Amniotic epithelial cell (primary cell): ENCODE data around the gene MNS1.
A peak's percentile ranks its signal among the peaks of the same experiment; 100 is the strongest.
"Not testable (repeated sequence)": the region's sequence is repeated elsewhere in the genome, so short reads cannot be mapped to it uniquely, and the experiment has no call there.

Experiments used
- DNase-seq: peaks from one replicate; pipeline ENCODE4 v3.0.0-alpha.2; 2010; ENCODE audit warnings: low read depth

Gene MNS1

DNA sequence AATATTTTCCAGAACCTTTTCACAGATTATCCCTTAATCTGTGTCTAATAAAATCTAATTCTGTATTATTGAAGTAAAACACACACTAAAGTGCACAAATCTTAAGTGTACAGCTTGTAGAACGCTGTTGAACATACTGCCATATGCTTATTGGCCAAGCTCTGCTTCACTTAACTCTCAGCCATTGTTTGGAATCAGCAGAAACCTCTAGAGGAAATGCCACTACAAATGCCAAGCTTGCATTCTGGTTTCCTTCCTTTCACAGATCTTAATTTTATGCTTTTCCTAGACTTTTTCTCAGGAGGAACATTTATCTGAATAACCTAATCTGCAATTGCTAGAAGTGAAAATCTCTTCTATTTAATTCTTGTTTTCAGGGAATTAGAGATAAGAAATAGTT lies 10.1 kb downstream of the MNS1 start:
- DNase-seq: no peak

DNA sequence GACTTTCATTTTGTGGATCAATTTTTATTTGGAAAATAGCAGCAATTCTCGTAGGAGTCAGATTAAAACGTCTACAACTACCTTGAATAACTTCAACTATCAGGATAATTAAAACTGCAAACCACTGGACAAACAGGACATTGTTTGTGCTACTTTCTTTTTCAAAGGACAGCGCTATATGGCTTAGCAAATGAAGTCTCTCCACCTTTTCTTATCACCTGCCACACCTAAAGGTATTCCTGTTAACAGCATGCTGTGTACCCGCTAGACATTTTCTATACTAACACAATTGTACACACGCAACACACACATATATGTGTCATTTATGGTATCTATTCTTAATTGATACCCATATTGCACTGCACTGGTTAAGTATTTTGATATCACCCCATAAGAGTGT lies 19.2 kb downstream of the MNS1 start:
- DNase-seq: no peak

DNA sequence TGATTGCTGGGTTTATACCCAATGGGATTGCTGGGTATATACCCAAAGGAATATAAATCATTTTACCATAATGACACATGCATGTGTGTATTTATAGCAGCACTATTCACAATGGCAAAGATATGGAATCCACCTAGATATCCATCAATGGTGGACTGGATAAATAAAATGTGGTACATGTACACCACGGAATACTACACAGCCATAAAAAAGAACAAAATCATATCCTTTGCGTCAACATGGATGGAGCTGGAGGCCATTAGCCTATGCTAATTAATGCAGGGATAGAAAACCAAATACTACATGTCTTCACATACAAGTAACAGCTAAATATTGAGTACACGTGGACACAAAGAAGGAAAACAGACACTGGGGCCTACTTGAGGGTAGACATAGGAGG lies 22.6 kb downstream of the MNS1 start:
- DNase-seq: no peak

DNA sequence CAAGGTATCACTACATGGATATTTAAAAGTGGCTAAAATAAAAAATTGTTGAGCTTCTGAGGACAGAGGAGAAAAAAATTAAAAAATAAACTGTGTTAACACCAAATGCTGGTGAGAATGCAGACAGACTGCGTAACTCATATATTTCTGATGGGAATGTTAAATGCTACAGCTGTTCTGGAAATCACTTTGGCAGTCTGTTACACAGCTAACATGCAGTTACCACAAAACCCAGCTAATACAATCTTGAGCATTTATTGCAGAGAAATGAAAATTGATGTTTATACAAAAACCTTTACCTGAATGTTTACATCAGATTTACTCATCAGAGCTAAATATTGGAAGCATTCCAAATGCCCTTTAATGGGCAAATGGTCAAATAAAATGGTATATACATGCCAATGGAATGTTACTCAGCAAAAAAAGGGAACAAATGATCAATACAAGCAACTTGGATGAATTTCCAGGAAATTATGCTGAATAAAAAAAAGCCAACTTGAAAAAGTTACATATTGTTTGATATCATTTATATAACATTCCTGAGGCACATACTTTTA lies 24.6 kb downstream of the MNS1 start:
- no peak for DNase-seq

DNA sequence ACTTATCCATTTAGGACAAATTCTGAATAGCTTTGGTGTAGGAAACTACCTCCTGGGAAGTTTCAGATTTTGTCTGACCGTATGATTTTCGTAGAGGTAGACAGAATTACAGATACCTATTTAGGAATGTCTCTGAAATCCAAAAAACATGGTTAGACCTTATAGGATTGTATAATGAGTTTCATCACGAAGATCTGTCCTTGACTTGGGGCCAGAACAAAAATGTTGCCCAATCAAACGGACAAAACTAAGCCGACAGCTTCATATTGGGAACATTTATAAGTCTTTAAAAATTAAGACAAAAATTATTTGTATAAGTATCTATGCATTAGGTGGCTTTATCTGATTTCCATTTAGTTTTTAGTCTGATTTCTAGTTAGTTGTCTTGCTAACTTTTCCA lies 32.6 kb downstream of the MNS1 start:
- no peak for DNase-seq

DNA sequence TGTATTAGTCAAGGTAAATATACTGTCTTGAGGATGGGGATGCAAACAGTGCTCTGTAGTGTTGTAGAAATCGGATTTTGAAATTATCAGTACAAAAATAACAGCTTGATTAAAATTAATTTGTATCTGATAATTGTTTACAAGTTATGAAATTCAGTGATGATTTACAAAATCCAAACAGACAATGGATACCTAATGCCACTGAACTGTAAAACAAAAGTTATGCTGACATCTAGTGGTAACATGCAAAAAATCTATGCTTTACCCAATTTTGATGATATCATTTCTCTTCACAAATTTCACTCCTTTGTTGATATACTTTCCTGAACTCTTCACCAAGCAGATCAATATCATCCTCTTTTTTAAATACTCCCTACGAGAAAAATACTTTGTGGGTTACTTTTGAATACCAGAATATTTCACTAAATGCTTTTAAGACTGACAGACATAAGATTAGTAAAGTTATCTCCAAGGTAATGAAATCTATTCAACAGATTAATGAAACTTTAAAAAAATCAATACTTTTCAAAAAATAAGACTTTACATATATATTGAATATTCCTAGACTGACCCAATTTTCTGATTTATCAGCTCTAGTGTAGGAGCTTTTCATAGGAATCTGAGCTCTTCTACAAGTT lies 36.0 kb downstream of the MNS1 start:
- peak; percentile 37 for DNase-seq

DNA sequence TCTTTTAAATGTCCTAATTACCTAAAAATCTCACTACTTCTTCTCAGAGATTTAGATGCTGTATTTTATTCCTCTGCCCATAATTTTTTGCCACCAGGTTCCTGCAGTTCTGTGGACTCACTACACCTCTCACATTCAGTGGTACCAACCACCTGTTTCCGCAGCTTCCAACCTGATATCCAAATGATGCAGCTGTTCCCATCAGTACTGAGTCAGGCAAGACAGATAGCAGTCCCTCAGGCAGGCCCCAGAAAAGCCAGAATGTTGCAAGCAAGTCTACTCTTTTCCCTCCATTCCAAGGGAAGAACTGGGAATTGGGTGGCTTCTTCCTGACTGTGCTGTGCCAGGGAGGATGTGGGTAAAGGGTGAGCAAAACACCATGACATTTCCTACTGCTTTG lies 39.0 kb downstream of the MNS1 start:
- no peak for DNase-seq

DNA sequence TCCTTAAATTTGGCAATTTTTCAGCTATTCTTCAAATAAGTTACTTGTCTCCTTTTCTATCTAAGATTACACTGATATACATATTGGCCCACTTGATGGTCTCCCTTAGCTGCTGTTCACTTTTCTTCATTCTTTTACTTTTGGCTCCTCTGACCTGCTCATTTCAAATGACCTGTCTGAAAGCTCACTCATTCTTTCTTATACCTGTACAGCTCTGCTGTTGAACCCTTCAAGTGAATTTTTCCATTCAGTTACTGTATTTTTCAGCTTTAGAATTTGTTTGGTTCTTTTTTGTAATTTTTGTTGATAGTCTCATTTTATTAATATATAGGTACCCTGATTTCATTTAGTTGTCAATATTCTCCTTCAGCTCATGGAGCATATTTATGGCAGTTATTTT lies 39.7 kb downstream of the MNS1 start:
- DNase-seq: no peak

DNA sequence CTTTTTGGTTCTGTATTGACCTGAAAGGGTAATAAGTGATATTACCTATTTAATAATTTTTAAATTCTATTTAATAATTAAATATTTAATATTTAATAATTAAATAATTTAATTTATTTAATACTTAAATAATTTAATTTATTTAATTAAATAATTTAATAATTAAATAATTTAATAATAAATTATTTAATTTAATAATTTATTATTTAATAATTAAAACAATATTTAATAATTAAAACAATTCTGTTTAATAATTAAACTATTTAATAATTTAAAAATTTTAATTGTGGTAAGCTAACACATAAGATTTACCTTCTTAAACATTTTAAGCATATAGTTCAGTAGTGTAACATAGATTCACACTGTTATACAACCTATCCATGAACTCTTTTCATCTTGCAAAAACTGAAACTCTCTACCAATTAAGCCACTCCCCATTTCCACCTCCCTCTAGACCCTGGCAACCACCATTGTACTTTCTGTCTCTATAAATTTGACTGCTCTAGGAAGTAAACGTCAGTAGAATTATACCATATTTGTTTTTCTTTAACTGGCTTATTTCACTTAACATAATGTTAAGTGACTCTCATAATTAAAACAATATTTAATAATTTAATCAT lies 51.7 kb downstream of the MNS1 start:
- DNase-seq: not testable (repeated sequence)

DNA sequence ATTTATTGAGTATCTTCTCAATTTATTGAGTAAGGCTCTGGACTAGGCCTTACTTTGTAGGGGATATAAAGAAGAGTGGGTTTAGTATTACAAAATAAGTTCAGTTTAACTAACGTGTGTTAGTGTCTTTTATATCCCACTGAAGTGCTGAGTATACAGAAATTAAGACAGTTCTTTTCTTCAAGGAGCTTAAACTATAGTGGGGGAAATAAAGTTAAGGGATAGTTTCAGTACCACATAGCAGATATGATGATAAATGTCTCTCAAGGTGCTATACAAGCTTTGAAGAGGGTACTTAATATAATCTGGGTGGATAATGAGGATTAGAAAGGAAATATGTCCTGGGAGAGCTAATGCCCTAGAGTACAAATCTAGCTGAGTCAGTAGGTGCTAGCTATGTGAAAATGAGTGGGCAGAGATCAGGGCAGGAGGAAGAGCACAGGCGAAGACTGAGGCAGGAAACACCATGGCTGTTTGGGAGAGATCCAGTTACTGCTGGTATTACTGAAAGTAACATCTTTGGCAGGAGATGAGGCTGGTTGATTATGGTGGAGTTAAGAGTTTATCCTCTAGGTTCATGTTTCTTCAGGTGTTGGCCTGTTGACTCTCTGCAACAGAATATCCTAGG lies 53.7 kb downstream of the MNS1 start:
- peak; percentile 2 for DNase-seq

DNA sequence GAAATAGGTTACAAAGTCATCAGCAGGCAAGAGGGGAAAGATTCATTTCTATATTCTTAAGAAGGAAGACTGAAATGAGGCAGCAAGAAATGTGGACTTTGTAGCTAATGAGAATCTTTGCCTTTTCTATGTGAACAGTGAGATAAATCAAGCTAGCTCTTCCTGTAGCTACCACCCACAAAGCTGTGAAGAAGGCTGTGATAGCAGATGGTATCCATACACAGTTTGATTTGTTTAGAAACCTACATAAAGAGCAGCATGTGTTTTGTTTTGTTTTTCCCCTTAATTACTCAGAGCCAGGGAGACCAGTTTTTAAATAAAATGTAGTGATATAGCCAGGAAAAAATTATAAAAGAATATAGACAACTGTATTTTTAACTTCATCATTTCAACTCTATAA lies 54.2 kb downstream of the MNS1 start:
- no peak for DNase-seq

DNA sequence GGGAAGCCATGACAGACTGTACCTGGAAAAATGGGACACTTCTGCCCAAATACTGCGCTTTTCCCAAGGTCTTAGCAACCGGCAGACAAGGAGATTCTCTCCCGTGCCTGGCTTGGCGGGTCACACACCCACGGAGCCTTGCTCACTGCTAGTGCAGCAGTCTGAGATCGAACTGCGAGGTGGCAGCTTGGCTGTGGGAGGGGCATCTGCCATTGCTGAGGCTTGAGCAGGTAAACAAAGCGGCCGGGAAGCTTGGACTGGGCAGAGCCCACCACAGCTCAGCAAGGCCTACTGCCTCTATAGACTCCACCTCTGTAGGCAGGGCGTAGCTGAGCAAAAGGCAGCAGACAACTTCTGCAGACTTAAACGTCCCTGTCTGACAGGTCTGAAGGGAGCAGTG lies 65.7 kb downstream of the MNS1 start:
- not testable (repeated sequence) for DNase-seq

DNA sequence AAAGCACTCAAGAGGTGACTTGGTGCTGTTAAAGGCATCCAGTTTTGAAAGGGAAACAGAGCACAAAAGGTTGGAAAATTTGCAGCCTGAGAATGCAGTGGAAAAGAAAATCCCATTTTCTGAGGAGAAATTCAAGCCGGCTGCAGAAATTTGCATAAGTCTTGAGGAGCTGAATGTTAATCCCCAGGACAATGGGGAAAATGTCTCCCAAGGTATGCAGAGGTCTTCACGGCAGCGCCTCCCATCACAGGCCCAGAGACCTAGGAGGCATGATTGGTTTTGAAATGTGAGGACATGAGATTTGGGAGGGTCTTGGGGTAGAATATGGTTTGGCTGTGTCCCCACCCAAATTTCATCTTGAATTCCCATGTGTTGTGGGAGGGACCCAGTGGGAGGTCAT lies 67.6 kb downstream of the MNS1 start:
- not testable (repeated sequence) for DNase-seq

DNA sequence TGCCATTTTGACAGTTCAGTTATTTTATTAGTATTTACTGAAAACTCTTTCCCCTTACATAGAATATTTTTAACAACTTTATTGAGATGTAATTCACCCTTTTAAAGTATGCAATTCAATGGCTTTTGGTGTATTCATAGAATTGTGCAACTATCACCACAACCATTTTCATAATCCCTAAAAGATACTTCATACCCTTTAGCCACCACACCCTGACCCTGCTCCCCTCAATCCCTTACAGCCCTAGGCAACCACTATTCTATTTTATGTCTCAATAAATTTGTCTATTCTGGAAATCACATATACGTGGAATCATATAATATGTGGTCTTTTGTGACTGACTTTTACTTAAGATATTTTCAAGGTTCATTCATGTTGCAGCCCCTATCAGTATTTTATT lies 70.0 kb downstream of the MNS1 start:
- no peak for DNase-seq

DNA sequence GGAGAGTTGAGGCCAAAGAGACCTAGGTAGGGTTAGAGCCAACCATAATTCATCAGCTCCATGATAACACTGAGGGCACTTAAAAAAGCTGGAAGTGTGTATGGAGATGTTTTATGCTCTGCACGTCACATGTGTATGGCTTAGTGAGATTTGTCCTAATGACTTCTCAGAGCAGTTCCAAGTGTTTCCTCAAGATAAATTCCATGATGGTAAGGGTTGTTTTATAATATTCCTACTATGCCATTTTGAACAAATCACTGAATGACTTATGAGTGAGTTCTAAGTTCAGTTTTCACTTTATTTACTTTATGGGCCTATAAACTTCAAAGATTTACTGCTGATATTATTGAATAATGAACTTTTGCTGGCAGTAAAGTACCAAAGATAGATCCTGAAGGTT lies 71.7 kb downstream of the MNS1 start:
- no peak for DNase-seq

DNA sequence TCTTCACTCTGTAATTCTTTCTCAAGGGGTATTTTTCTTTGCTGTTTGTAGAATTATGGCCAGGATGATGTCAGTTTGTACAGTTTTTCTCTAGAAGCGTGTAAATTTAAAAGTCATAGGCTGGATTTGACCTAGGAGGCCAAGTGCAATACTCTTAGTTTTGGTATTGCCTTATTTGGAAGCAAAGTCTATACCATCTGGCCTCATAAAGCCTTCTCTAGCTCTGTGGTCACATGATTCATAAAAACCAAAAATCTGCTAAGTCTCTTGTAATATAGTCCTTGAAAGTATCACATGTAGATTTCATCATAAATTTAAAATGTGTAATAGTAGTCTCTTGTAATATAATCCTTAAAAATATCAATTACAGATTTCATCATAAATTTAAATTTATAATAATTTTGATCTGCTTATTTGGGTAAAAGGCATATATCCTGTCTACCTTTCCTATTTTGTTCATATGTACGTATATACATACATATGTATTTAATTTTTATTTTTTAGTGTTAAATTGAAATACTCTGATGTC lies 74.1 kb downstream of the MNS1 start:
- DNase-seq: peak; percentile 20

DNA sequence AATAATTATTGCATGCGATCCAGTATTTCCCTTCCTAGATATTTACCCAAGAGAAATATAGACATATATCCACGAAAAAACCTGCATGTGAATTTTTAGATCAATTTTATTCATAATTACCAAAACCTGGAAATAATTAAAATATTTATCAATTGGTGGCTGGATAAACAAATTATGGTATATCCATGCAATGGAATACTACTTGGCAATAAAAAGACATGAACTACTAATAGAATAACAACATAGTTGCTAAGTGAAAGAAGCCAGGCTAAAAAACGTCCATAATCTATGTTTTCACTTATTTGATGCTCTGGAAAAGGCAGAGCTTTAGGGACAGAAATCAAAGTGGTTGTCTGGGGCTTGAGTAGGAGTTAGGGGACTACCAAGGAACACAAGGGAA lies 79.0 kb downstream of the MNS1 start:
- no peak for DNase-seq

DNA sequence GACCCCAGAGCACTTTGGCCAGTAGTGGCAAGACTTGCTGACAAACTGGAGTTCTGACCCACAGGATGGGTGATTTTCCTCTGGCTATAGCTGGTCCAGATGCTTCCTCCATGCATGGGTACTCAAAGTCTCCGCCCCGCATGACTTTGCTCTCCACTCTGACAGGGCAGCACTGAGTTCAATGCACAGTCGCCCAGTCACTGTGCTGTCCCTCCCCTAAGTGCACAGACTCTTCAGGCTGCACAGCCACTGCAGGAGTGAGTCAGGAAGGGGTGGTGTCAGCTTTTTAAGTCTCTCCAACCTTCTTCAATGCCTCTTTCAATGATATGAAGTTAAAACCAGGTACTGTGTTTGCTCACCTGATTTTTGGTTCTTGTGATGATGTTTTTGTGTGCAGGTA lies 81.9 kb downstream of the MNS1 start:
- no peak for DNase-seq
